Nucleus accumbens (tissue), 56 donors: ENCODE results near the gene GNAZ.

Experiments
- DNase-seq, 56 donors: peaks; one replicate each; lab custom pipeline; 2025; lab: John Stamatoyannopoulos, UW

GNAZ gene

GRCh38 chr22:23115825-23116494 lies 45.6 kb downstream of the GNAZ start:
- DNase-seq = no peak

- peak in 8 of 56 donors; percentile 22 to 52 (median 26) for DNase-seq
These were observed 46.4 kb downstream of the GNAZ start for GRCh38 chr22:23116506-23117263.

GRCh38 chr22:23117275-23117674 lies 47.0 kb downstream of the GNAZ start:
- no peak for DNase-seq

GRCh38 chr22:23117891-23118646 lies 47.8 kb downstream of the GNAZ start:
- no peak for DNase-seq

- no peak for DNase-seq
These were observed 48.6 kb downstream of the GNAZ start for GRCh38 chr22:23118647-23119493.

- DNase-seq = peak in 7 of 56 donors; percentile 21 to 54 (median 28)
These were observed 49.4 kb downstream of the GNAZ start for GRCh38 chr22:23119494-23120414.

- DNase-seq = no peak
These were observed 50.1 kb downstream of the GNAZ start for GRCh38 chr22:23120415-23120899.

GRCh38 chr22:23121000-23121421 lies 50.7 kb downstream of the GNAZ start:
- DNase-seq = no peak

GRCh38 chr22:23121424-23121823 lies 51.1 kb downstream of the GNAZ start:
- peak in 14 of 56 donors; percentile 14 to 66 (median 32) for DNase-seq

GRCh38 chr22:23122216-23122957 lies 52.1 kb downstream of the GNAZ start:
- DNase-seq = peak in 26 of 56 donors; percentile 12 to 75 (median 39)

GRCh38 chr22:23122992-23123803 lies 52.9 kb downstream of the GNAZ start:
- no peak for DNase-seq

- no peak for DNase-seq
These were observed 53.5 kb downstream of the GNAZ start for GRCh38 chr22:23123804-23124254.

- DNase-seq = no peak
These were observed 54.5 kb downstream of the GNAZ start for GRCh38 chr22:23124611-23125511.

- DNase-seq = no peak
These were observed 55.3 kb downstream of the GNAZ start for GRCh38 chr22:23125512-23126103.

- DNase-seq = no peak
These were observed 56.1 kb downstream of the GNAZ start for GRCh38 chr22:23126165-23127054.
